OCI-LY7 (cell line): Measurements from ENCODE around the gene GAREM1. TPM values are rescaled to one million over a fixed set of nuclear protein-coding genes. Genes with fewer than 3 reads are reported as not detected.

Experiments used
- BruUV-seq: library from RNA; stranded (reverse); fragments of 400-500 nt; replicated peaks from 2 replicates; lab custom pipeline; 2021; lab: Mats Ljungman, UMichigan
- CTCF ChIA-PET: fragments of 300-600 bp; sonication (Branson Sonifier 250); formaldehyde crosslinking; loops from one replicate; lab custom pipeline; 2022; ENCODE audit warnings: antibody characterized with exemption; ENCODE audit not compliant: unreplicated experiment; lab: Charles Lee
- POLR2A ChIA-PET: fragments of 300-600 bp; sonication (Branson Sonifier 250); formaldehyde crosslinking; loops from one replicate; lab custom pipeline; 2022; ENCODE audit warnings: antibody characterized with exemption; lab: Charles Lee
- DNase-seq: peaks from one replicate; pipeline ENCODE4 v3.0.0-alpha.2; 2015; ENCODE audit warnings: low spot score
- H2AFZ ChIP-seq: fragments of 200-600 bp; sonication (generic), shearing (Covaris generic); 2 replicates; pipeline ENCODE4 v1.6.1; 2014; ENCODE audit warnings: mild to moderate bottlenecking, antibody characterized with exemption, low read length, moderate library complexity
- H3K27ac ChIP-seq: fragments of 200-600 bp; sonication (generic); 2 replicates; pipeline ENCODE4 v1.5.1; 2014; ENCODE audit warnings: mixed run types, low read depth, mild to moderate bottlenecking, moderate library complexity, low read length, inconsistent platforms; ENCODE audit not compliant: poor library complexity, severe bottlenecking
- H3K36me3 ChIP-seq: fragments of 200-600 bp; sonication (generic); 2 replicates; pipeline ENCODE4 v1.6.1; 2014; ENCODE audit warnings: mild to moderate bottlenecking, antibody characterized with exemption, low read length, moderate library complexity, mixed read lengths; ENCODE audit not compliant: insufficient read depth
- H3K4me1 ChIP-seq: fragments of 200-600 bp; sonication (generic); 2 replicates; pipeline ENCODE4 v1.5.1; 2014; ENCODE audit warnings: mild to moderate bottlenecking, low read length; ENCODE audit not compliant: insufficient read depth, poor library complexity, severe bottlenecking
- H3K4me2 ChIP-seq: fragments of 200-600 bp; sonication (generic); 2 replicates; pipeline ENCODE4 v1.6.1; 2014; ENCODE audit warnings: mild to moderate bottlenecking, low read length
- H3K4me3 ChIP-seq: fragments of 200-600 bp; sonication (generic); 2 replicates; pipeline ENCODE4 v1.5.1; 2014; ENCODE audit warnings: mild to moderate bottlenecking, low read depth, low read length; ENCODE audit not compliant: poor library complexity, severe bottlenecking
- H3K79me2 ChIP-seq: fragments of 200-600 bp; sonication (generic); 2 replicates; pipeline ENCODE4 v1.6.1; 2016; ENCODE audit warnings: low read depth, mild to moderate bottlenecking, low read length, moderate library complexity, mixed read lengths; ENCODE audit not compliant: insufficient read depth
- H3K9me2 ChIP-seq: fragments of 200-600 bp; sonication (generic); 2 replicates; pipeline ENCODE4 v1.6.1; 2016; ENCODE audit warnings: mild to moderate bottlenecking, low read length, mixed read lengths; ENCODE audit not compliant: insufficient read depth
- H3K9me3 ChIP-seq: fragments of 200-600 bp; sonication (generic); 2 replicates; pipeline ENCODE4 v1.6.1; 2014; ENCODE audit warnings: mild to moderate bottlenecking, mixed run types, low read length, mixed read lengths
- H4K20me1 ChIP-seq: fragments of 200-600 bp; sonication (generic); 2 replicates; pipeline ENCODE4 v1.6.1; 2014; ENCODE audit warnings: mild to moderate bottlenecking, antibody characterized with exemption, low read length, moderate library complexity, mixed read lengths; ENCODE audit not compliant: insufficient read depth
- CTCF ChIP-seq: fragments of 200-600 bp; sonication (generic); conservative IDR thresholded peaks from 2 replicates; pipeline ENCODE4 v1.5.1; 2014; ENCODE audit warnings: mild to moderate bottlenecking, antibody characterized with exemption, low read length, moderate library complexity, mixed read lengths
- EZH2phosphoT487 ChIP-seq: fragments of 200-600 bp; sonication (generic); IDR thresholded peaks from 2 replicates; pipeline ENCODE4 v1.6.1; 2018; ENCODE audit warnings: low read depth, borderline replicate concordance, mild to moderate bottlenecking, mixed run types, antibody characterized with exemption, low read length, moderate library complexity, mixed read lengths
- intact Hi-C: fragments of 100-400 bp; cut with micrococcal nuclease; formaldehyde crosslinking; loops from one replicate; pipeline ENCODE4 v1.10.0; 2022; ENCODE audit not compliant: unreplicated experiment
- total RNA-seq, 2 experiments: library from RNA; depleted of rRNA in 1 of 2; stranded (reverse); fragments of >200 nt in 1 of 2; shearing (Covaris generic) in 1 of 2; gene quantifications; 2 replicates each; pipeline ENCODE4 v1.2.3, GENCODE V29; 2014 to 2022

GAREM1 gene
- total RNA-seq, 2 experiments from 2014 or later: 1.0 to 2.7 TPM

- no TSS peak for BruUV-seq
- no peak for DNase-seq
Observed at GRCh38 chr18:32302806-32303205, 167.9 kb downstream of the GAREM1 start.

GRCh38 chr18:32301976-32302743, 168.5 kb downstream of the GAREM1 start:
- no peaks in the 10 kb centered on the region for H3K79me2 ChIP-seq
- H3K27ac ChIP-seq: no peak overlapping the region
- H3K9me3 ChIP-seq: no peaks in the 10 kb centered on the region
- H3K4me3 ChIP-seq: no peak overlapping the region
- POLR2A ChIA-PET: interaction anchor here (1.0 kb wide), 1 partner anchor 13 kb away, joined by 3 read pairs; no protein-coding TSS in a partner anchor
- intact Hi-C loops: no loop called here
- H3K4me2 ChIP-seq: no peak overlapping the region
- no peak for TF ChIP-seq CTCF
- TF ChIP-seq EZH2phosphoT487: no peak
- no peak for DNase-seq
- no peaks in the 10 kb centered on the region for H3K36me3 ChIP-seq
- no peaks in the 10 kb centered on the region for H3K4me1 ChIP-seq
- no peaks in the 10 kb centered on the region for H4K20me1 ChIP-seq
- no TSS peak for BruUV-seq
- no peak overlapping the region for H2AFZ ChIP-seq
- no peaks in the 10 kb centered on the region for H3K9me2 ChIP-seq
- CTCF ChIA-PET: no interaction called here

More at GRCh38 chr18:32302806-32303205, 167.9 kb downstream of the GAREM1 start:
- no peaks in the 10 kb centered on the region for H3K4me1 ChIP-seq
- H4K20me1 ChIP-seq: no peaks in the 10 kb centered on the region
- TF ChIP-seq CTCF (no peak), EZH2phosphoT487 (no peak)
- no peak overlapping the region for H2AFZ ChIP-seq
- ChIA-PET POLR2A (interaction anchor here (0.6 to 1.0 kb wide), 2 partner anchors 14 to 910 kb away, joined by 3 read pairs; no protein-coding TSS in a partner anchor), CTCF (no interaction called here)
- no peaks in the 10 kb centered on the region for H3K36me3 ChIP-seq
- H3K9me2 ChIP-seq: no peaks in the 10 kb centered on the region
- no peaks in the 10 kb centered on the region for H3K9me3 ChIP-seq
- H3K4me2 ChIP-seq: no peak overlapping the region
- intact Hi-C loops: no loop called here
- no peak overlapping the region for H3K4me3 ChIP-seq
- H3K27ac ChIP-seq: no peak overlapping the region
- no peaks in the 10 kb centered on the region for H3K79me2 ChIP-seq

- Histone ChIP-seq H2AFZ (no peak overlapping the region), H4K20me1 (no peaks in the 10 kb centered on the region), H3K79me2 (no peaks in the 10 kb centered on the region), H3K4me1 (no peaks in the 10 kb centered on the region), H3K4me3 (no peak overlapping the region), H3K36me3 (no peaks in the 10 kb centered on the region), H3K4me2 (no peak overlapping the region), H3K9me3 (no peaks in the 10 kb centered on the region), H3K9me2 (no peaks in the 10 kb centered on the region), H3K27ac (no peak overlapping the region)
- intact Hi-C loops: no loop called here
- ChIA-PET CTCF (no interaction called here), POLR2A (no interaction called here)
- BruUV-seq: no TSS peak
- DNase-seq: no peak
- no peak for TF ChIP-seq EZH2phosphoT487
- TF ChIP-seq CTCF: no peak
Observed at GRCh38 chr18:32301361-32301760, 169.3 kb downstream of the GAREM1 start.
